GM19395 (cell line): ENCODE measurements around the gene SFT2D3.
A peak's percentile ranks its signal among the peaks of the same experiment; 100 is the strongest.

Experiments used
- ATAC-seq: cut with Tn5 transposase; IDR thresholded peaks from one replicate; pipeline ENCODE4 v1.9.1; 2021; ENCODE audit warnings: mild to moderate bottlenecking, moderate library complexity; ENCODE audit not compliant: unreplicated experiment

SFT2D3 gene

GRCh38 chr2:127706215-127706990, 5.1 kb downstream of the SFT2D3 start:
- no peak for ATAC-seq

DNA sequence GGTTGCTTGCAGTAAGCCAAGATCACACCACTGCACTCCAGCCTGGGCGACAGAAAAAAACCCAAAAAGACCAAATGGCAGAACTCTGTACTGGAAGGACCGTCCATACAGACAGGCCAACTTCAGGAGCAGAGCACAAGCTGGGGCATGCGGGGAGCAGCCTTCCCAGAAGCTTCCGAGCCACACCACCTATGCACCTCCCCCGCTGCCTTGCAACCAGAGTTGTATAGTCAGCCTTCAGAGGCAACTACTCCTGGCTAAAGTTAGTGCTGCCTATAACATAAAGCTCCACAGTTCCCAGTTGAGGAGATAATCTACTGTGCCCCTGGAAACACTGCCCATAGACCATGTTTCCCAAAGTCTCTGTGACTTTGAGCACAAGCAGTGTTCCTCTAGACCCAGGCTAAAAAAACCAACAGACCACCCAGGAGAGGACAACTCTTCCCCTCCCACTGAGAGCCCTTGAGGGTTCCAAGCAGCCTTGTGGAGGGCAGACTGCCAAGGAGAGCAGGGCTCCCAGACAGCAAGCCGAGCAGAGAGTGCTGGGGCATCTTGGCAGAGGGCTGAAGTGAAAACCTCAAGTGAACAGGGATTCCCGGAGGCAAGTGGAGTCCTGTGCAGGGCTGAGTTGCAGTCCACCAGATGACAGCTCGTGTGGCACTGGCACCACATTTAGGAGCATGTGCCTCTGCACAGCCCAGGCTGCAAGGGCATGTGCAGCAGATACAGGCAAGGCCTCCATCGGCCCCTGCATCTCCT, 6.8 kb downstream of the SFT2D3 start:
- no peak for ATAC-seq

DNA sequence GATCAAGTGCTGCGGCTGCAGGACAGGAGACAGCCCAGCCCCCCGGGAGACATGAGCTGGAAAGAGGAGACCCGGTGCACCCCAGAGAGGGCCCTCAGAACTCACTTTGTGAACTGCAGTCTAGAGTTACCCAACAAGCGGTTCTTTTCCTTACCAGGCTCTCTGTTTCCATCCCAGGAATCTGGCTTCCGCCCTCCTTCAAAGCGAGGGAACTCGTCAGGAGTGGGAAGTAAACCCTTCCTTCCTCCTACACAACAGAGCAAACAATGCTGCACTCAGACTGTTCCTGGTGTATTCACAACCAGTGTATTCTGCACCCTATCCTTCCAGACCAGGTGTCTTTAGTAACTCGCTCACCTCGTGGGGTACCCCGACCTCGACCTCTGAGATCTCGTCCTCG, 8.0 kb downstream of the SFT2D3 start:
- ATAC-seq = no peak

GRCh38 chr2:127712999-127713398, 11.7 kb downstream of the SFT2D3 start:
- no peak for ATAC-seq

GRCh38 chr2:127713562-127713961, 12.3 kb downstream of the SFT2D3 start:
- ATAC-seq = no peak

DNA sequence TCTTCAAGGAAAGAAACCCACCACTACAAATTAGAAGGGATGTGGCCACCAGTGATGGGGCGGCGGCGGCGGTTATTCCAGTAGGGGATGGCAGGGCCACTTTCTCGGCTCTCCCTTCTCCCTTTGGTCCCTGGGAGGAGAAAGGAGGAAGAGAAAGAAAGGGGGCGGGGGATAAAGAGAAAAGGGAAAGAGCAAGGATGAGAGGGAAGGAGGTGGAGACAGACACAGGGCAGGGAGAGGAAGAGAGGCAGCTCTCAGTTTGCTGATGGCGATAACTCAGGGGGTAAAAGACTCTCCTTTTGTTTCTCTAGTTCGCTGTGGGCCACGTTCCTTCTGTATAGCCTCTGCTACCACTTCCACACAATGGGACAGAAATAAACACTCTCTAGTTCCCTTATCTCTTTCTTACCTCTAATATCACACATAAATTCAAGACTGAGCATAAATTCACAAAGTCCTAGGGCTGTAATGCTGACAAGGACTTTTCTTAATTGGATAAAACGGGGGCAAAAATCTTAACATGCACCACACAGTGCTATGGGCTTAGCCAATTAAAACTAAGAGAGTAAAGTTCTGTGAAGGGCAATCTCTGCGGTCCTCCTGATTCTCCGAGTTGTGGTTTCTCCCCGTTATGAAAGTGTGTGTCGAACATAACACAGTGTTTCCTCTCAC, 14.6 kb downstream of the SFT2D3 start:
- ATAC-seq = no peak

DNA sequence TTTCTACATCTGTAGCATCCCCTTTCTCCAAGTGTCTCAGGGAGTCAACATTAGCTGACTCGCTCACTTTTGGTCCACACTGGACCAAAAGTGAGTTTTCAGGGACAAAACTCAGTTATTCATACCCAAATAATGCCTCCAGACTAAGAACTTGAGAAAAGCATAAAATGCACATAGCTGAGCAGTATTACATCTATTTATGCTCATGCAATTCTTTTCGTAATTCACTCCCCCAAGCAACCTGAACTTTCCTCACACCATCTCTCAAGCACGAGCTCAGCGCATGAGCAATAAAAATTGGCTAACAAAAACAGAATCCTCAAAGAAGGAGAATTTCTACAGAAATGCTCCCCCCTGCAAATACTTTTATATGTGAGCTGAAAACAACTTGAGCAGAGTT, 17.0 kb downstream of the SFT2D3 start:
- ATAC-seq = no peak

GRCh38 chr2:127719301-127720218, 18.3 kb downstream of the SFT2D3 start:
- ATAC-seq = no peak

GRCh38 chr2:127721311-127721977, 20.1 kb downstream of the SFT2D3 start:
- ATAC-seq = no peak

DNA sequence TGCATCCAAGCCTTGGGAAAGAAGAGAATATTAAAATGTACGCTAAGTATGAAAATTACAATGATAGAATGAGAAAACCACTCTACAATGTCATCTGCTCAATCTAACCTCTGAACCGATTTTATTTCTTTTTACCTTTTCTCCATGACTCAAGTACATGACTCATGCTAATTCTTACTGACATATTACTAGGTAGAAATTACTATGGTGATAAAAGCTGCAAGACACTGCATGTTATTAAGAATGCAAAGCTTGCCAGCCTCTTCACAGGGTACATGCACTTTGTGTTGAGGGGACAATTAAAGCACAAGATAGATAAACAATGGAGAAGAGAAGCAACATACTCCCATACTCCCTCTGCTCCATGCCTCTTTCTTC, 20.7 kb downstream of the SFT2D3 start:
- no peak for ATAC-seq

- no peak for ATAC-seq
These were observed 21.5 kb downstream of the SFT2D3 start for GRCh38 chr2:127722807-127723206.

DNA sequence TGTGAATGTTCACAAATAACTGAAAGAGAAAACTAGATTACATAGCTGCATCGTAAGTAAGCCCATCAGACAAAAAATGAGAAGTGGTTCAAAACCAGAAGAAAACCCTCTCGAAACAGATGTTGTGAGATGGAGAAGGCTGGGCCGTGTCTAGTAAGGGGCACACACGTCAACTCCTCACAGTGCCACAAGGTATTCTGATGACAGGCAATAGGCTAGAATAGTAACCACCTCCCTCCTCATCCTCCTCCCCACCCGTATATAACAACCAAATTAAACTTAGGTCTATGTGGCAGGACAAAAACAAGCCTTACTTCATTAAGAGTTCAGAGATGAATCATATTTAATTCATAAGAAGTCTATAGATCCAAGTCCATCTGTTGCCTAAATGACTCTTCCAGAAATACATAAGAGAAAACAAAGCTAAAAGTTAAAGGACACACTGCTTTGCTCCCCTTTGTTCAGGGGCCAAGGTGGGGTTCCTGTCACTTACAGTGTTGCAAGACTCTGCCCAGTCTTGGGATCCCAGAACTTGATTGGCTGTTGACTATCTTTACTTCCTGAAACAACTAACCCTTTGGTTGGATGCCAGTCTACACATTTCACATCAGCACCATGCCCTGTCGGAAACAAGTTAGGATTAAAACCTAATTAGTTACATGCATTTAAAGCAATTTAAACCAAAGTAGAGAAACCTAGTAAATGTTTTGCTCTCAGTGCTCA, 25.0 kb downstream of the SFT2D3 start:
- ATAC-seq = no peak

DNA sequence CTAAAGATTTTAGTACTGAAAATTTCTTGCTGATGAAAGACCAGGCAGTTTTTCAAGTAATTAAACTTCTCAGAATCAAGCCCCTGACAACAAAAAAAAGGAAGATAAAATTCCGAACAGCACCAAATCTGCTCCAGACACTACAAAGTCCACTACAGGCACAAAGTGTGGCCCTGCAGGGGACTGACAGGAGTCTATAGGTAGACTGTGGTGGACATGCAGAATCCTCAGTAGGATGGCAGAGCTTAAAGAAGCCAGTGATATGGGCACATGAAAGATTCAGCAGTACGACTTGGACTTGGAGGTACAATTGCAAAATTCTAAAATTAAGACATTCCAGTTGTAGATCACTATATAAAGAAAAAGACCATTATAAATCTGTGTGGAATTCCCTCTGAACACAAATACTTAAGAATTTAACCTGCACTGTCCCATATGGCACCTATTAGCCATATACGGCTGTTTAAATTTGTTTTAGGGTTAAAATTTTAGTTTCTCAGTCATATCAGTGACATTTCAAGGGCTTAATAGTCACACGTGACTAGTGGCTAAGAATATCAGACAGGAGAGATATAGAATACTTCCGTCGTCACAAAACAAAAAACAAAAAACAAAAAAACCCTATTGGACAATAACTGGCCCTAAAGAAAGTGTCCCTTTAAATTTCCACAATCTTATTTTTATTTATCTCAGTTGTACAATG, 32.0 kb downstream of the SFT2D3 start:
- no peak for ATAC-seq

- no peak for ATAC-seq
These were observed 32.7 kb downstream of the SFT2D3 start for GRCh38 chr2:127733816-127734537.

GRCh38 chr2:127735044-127735443, 33.7 kb downstream of the SFT2D3 start:
- no peak for ATAC-seq

DNA sequence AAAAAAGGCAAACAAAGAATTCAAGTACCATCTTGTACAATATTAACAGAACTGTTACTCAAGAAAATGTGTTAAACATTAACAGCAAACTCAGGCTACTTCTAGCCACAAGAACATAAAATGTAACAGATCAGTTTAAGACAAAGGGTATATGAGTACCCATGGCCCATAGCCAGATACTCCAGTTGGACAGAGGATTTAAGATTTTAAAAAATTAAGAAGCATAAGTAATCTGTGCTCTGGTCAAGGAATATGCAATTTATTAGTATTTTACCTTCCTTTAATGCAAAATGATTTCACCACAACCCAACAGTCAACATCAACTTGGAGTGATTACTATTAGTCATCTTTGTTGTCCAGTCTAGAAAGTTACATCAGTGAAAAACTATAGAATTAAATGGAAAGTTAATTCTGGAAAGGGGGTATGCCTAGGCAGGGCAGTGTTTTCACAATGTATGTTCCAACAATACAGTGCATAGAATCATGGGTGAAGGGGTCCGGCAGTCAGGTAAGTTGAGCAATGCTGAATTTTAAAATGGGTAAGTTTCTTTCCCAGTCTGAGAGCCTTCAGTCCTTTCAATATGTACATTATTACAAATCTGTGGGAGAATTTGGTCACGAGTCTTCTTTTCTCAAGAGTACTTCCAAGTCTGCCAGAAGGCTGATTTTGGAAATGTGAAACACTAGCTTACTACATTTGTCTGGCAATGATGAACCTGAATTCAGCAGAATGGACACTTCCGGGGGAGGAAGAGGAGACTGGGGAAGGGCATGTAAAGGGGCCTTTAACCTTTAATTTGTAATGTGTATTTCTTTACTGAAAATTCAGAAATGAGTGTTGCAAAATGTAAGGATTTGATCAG, 34.5 kb downstream of the SFT2D3 start:
- ATAC-seq = peak; percentile 73

GRCh38 chr2:127737892-127738291, 36.6 kb downstream of the SFT2D3 start:
- ATAC-seq = no peak
